ENCODE data around the gene KCNN3.

- TF ChIP-seq CTCF (IDR thresholded peaks at IDR 0.05) (no peak), ZFX (IDR thresholded peaks at IDR 0.05; ENCODE audit: borderline replicate concordance) (no peak)
These were observed 14.1 kb upstream of the KCNN3 start for GRCh38 chr1:154883919-154884868.
